ENCODE results near the gene KCNJ2.

The KCNJ2 gene

DNA sequence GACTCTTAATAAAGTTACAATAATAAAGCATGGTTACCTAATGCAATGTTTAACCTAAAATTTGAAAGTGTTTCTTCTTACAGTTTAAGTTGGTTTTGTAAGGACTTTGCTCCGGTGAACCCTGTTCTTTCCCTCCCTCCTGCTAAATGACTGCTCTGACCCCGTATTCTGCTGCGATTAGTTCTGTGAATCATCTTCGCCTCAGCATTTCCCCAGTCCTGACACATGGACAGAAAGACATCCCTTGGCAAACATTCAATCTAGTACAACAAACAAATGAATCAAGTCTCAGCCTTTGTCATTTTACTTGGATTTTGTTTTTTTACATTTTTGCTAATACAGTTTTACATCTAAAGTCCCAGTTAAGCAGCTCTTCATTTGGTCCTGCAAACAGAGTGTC lies 15.4 kb downstream of the KCNJ2 start:
- no peak overlapping the region for H3K27ac ChIP-seq (ENCODE audit: low read length)
- H3K9ac ChIP-seq (ENCODE audit: low read length) = no peak overlapping the region
- H3K9me3 ChIP-seq (ENCODE audit: insufficient read depth, low read length) = no peaks in the 10 kb centered on the region
- H3K36me3 ChIP-seq (replicated peaks; ENCODE audit: low read depth, low read length) = no peaks in the 10 kb centered on the region
- H3K79me2 ChIP-seq (ENCODE audit: low read length) = no peaks in the 10 kb centered on the region
- H3K27me3 ChIP-seq (ENCODE audit: low read depth, low read length) = no peaks in the 10 kb centered on the region
- H3K4me2 ChIP-seq (ENCODE audit: low read length) = no peak overlapping the region
- no peaks in the 10 kb centered on the region for H4K20me1 ChIP-seq (ENCODE audit: insufficient read depth, low read length)
- TF ChIP-seq CTCF (IDR thresholded peaks at IDR 0.05; ENCODE audit: low read depth, low read length) (no peak), EZH2phosphoT487 (IDR thresholded peaks at IDR 0.05; ENCODE audit: low read depth) (no peak)
- H3K4me3 ChIP-seq (ENCODE audit: low read length) = no peak overlapping the region
- no peaks in the 10 kb centered on the region for H3K4me1 ChIP-seq (ENCODE audit: low read length)
- no peak overlapping the region for H2AFZ ChIP-seq (ENCODE audit: low read depth, low read length)

DNA sequence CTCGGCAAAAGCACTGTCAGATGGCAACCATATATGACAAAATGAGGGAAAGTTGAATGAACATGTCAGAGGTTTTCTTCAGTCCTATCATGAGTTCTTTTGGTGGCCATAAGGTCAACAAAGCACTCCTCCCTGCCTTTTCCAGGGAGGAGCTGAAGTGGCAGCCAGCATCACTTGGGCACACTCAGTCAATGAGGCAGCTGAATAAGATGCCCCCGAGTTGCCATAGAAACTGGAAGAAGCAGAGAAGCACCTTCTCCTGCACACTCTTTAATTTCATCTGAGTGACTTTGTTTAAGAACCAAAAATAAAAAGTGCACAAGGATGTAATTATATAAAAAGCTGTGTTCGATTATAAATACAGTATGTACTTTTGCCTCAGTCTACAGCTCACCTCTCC lies 16.0 kb downstream of the KCNJ2 start:
- no peaks in the 10 kb centered on the region for H3K79me2 ChIP-seq (ENCODE audit: low read length)
- no peak overlapping the region for H2AFZ ChIP-seq (ENCODE audit: low read depth, low read length)
- H3K9me3 ChIP-seq (ENCODE audit: insufficient read depth, low read length) = no peaks in the 10 kb centered on the region
- no peak overlapping the region for H3K27ac ChIP-seq (ENCODE audit: low read length)
- H3K36me3 ChIP-seq (replicated peaks; ENCODE audit: low read depth, low read length) = no peaks in the 10 kb centered on the region
- TF ChIP-seq CTCF (IDR thresholded peaks at IDR 0.05; ENCODE audit: low read depth, low read length) = no peak
- no peak for TF ChIP-seq EZH2phosphoT487 (IDR thresholded peaks at IDR 0.05; ENCODE audit: low read depth)
- no peak overlapping the region for H3K9ac ChIP-seq (ENCODE audit: low read length)
- H3K4me2 ChIP-seq (ENCODE audit: low read length) = no peak overlapping the region
- H4K20me1 ChIP-seq (ENCODE audit: insufficient read depth, low read length) = no peaks in the 10 kb centered on the region
- H3K27me3 ChIP-seq (ENCODE audit: low read depth, low read length) = no peaks in the 10 kb centered on the region
- H3K4me1 ChIP-seq (ENCODE audit: low read length) = no peaks in the 10 kb centered on the region
- H3K4me3 ChIP-seq (ENCODE audit: low read length) = no peak overlapping the region

DNA sequence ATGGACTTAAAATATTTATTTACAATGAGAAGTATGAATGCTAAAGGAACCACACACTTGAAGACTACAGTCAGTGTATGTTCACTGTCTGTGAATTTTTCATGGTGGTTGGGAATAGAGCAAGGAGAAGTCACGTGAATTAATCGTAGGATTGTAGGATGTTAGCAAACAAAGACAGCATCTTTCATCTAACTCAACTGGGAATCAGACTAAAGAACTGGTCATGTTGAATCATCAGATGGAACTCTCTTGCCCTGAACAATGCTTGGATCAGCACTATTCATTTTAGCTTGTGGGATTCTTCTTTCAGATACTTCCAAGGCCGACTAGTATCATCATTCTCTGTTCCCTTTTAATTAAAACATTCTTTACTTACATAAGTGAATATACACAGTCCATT lies 18.1 kb downstream of the KCNJ2 start:
- no peaks in the 10 kb centered on the region for H4K20me1 ChIP-seq (ENCODE audit: insufficient read depth, low read length)
- no peak overlapping the region for H3K27ac ChIP-seq (ENCODE audit: low read length)
- no peaks in the 10 kb centered on the region for H3K27me3 ChIP-seq (ENCODE audit: low read depth, low read length)
- no peak overlapping the region for H2AFZ ChIP-seq (ENCODE audit: low read depth, low read length)
- H3K9ac ChIP-seq (ENCODE audit: low read length) = no peak overlapping the region
- no peak overlapping the region for H3K4me2 ChIP-seq (ENCODE audit: low read length)
- H3K79me2 ChIP-seq (ENCODE audit: low read length) = no peaks in the 10 kb centered on the region
- no peak overlapping the region for H3K4me3 ChIP-seq (ENCODE audit: low read length)
- H3K4me1 ChIP-seq (ENCODE audit: low read length) = no peaks in the 10 kb centered on the region
- no peaks in the 10 kb centered on the region for H3K9me3 ChIP-seq (ENCODE audit: insufficient read depth, low read length)
- H3K36me3 ChIP-seq (replicated peaks; ENCODE audit: low read depth, low read length) = no peaks in the 10 kb centered on the region
- TF ChIP-seq CTCF (IDR thresholded peaks at IDR 0.05; ENCODE audit: low read depth, low read length) (no peak), EZH2phosphoT487 (IDR thresholded peaks at IDR 0.05; ENCODE audit: low read depth) (no peak)

- no peaks in the 10 kb centered on the region for H4K20me1 ChIP-seq (ENCODE audit: insufficient read depth, low read length)
- no peak overlapping the region for H3K4me2 ChIP-seq (ENCODE audit: low read length)
- H3K4me3 ChIP-seq (ENCODE audit: low read length) = no peak overlapping the region
- no peak for TF ChIP-seq EZH2phosphoT487 (IDR thresholded peaks at IDR 0.05; ENCODE audit: low read depth)
- no peaks in the 10 kb centered on the region for H3K9me3 ChIP-seq (ENCODE audit: insufficient read depth, low read length)
- H3K36me3 ChIP-seq (replicated peaks; ENCODE audit: low read depth, low read length) = no peaks in the 10 kb centered on the region
- no peak overlapping the region for H2AFZ ChIP-seq (ENCODE audit: low read depth, low read length)
- no peak overlapping the region for H3K27ac ChIP-seq (ENCODE audit: low read length)
- no peaks in the 10 kb centered on the region for H3K4me1 ChIP-seq (ENCODE audit: low read length)
- no peaks in the 10 kb centered on the region for H3K79me2 ChIP-seq (ENCODE audit: low read length)
- no peak overlapping the region for H3K9ac ChIP-seq (ENCODE audit: low read length)
- no peaks in the 10 kb centered on the region for H3K27me3 ChIP-seq (ENCODE audit: low read depth, low read length)
Measured at GRCh38 chr17:70190959-70191805, 21.9 kb downstream of the KCNJ2 start.
